Right kidney (tissue), 9 donors: Measurements from ENCODE around the gene INHBC.
"Not testable (repeated sequence)": the region's sequence is repeated elsewhere in the genome, so short reads cannot be mapped to it uniquely, and the experiment has no call there.

Source experiments
- DNase-seq: peaks from one replicate; pipeline ENCODE4 v3.0.0-alpha.2; 2016
- long read RNA-seq, 8 donors: transcript quantifications; one replicate each; lab custom pipeline, GENCODE V29; 2026

The INHBC gene, protein sequence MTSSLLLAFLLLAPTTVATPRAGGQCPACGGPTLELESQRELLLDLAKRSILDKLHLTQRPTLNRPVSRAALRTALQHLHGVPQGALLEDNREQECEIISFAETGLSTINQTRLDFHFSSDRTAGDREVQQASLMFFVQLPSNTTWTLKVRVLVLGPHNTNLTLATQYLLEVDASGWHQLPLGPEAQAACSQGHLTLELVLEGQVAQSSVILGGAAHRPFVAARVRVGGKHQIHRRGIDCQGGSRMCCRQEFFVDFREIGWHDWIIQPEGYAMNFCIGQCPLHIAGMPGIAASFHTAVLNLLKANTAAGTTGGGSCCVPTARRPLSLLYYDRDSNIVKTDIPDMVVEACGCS
- long read RNA-seq, donor 1 = 0 reads
- long read RNA-seq, donor 2 = 0 reads
- long read RNA-seq, donor 3 = 0 reads
- long read RNA-seq, donor 4 = 0 reads
- long read RNA-seq, donor 5 = 0 reads
- long read RNA-seq, donor 6 = 0 reads
- long read RNA-seq, donor 7 = 0 reads
- long read RNA-seq, donor 8 = 0 reads

DNA sequence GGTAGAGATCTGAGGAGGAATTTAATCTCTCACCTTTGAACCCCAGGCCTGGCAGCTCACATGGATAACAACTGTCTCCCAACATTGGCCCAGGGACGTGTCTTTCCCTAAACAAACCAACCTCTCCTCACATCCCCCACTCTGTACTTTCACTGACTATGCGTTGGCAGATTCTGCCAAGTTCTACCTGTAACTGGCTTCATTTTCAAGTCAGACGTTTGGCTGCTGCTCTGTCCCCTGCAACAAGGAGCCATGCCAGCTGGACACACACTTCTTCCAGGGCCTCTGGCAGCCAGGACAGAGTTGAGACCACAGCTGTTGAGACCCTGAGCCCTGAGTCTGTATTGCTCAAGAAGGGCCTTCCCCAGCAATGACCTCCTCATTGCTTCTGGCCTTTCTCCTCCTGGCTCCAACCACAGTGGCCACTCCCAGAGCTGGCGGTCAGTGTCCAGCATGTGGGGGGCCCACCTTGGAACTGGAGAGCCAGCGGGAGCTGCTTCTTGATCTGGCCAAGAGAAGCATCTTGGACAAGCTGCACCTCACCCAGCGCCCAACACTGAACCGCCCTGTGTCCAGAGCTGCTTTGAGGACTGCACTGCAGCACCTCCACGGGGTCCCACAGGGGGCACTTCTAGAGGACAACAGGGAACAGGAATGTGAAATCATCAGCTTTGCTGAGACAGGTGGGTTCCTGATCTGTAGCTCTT lies at the start of gene INHBC:
TSS of gene INHBC (plus strand) at position 268 of the 707 bp plus-strand sequence. CDS start at position 371, 103 bp downstream.
- DNase-seq = no peak

DNA sequence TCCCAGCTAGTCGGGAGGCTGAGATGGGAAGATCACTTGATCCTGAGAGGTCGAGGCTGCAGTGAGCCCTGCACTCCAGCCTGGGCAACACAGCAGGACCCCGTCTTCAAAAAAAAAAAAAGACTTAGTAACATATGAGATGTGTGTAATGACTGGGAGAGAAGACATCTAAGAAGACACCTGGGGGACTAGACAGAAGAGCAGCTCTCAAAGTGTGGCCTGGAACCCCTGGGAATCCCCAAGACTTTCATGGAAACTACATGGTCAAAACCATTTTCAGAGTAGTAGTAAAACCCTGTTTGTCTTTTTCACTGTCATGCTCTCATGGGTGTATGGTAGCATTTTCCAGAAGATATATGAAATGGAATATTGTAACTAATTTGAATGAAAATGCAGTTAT lies 49.0 kb upstream of the INHBC start:
- no peak for DNase-seq

DNA sequence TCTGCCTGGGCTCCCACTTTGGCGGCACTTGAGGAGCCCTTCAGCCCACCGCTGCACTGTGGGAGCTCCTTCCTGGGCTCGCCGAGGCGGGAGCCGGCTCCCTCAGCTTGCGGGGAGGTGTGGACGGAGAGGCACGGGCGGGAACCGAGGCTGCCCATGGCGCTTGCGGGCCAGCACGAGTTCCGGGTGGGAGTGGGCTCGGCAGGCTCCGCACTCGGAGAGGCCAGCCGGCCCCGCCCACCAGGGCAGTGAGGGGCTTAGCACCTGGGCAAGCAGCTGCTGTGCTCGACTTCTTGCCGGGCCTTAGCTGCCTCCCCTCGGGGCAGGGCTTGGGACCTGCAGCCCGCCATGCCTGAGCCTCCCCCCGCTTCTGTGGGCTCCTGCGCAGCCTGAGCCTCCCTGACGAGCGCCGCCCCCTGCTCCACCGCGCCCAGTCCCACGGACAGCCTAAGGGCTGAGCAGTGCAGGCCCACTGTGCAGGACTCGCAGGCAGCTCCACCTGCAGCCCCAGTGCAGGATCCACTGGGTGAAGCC lies 48.3 kb upstream of the INHBC start:
- DNase-seq = no peak

DNA sequence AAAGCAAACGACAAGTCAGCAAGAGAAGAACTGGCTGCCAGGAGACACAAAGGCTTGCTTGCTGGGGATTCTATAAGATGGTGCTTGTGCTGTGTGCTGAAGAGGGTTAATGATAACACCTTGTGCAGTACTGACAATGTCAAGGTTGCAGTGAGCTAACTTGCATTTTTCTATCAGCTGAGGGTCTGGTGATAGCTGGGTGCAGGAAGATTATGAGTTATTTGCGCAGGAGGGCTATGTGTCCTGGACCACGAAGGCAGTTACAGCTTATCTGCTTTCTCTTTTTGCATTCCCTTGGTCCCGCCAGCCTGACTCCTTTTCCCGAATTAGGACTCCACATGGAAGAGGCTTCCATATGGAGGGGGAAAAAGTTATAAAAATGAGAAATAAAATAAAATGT lies 46.2 kb upstream of the INHBC start:
- no peak for DNase-seq

DNA sequence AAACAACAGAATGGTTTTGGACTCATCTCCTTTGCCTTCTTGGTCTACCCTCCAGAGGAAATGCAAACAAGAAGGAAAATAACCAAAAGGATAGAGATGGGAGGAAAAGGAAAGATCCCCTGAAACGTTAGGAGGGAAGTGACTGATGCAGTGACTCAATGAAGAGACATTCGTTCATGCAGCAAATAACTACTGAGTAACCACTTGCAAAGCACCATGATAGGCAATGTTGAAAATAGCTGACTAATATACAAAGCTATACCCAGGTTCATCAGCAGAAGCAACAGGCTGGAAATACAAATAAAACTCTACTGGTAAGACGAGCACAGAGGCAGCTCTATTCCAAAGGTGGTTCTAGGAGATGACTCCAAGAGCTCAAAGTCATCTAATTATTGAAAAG lies 45.6 kb upstream of the INHBC start:
- DNase-seq = no peak

DNA sequence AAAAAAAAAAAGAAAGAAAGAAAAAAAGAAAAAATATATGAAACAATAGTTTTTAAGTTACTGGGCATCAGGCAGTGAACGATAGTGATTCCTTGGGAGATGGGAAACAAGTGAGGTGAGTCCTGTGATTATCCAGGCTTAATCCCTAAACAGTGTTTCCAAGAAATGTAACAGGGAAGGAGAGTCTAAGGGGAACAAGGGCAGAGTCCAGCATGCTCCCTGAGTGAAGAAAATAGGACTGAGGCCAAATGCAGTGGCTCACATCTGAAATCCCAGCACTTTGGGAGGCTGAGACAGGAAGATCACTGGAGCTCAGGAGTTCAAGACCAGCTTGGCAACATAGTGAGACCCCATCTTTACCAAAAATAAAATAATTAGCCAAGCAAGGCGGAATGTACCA lies 44.4 kb upstream of the INHBC start:
- no peak for DNase-seq

DNA sequence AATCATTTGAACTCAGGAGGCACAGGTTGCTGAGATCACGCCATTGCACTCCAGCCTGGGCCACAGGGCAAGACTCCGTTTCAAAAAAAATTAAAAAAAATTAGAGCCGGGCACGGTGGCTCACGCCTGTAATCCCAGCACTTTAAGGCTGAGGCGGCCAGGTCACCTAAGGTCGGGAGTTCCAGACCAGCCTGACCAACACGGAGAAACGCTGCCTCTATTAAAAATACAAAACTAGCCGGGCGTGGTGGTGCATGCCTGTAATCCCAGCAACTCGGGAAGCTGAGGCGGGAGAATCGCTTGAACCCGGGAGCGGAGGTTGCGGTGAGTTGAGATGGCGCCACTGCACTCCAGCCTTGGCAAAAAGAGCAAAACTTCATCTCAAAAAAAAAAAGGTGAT lies 39.5 kb upstream of the INHBC start:
- no peak for DNase-seq

DNA sequence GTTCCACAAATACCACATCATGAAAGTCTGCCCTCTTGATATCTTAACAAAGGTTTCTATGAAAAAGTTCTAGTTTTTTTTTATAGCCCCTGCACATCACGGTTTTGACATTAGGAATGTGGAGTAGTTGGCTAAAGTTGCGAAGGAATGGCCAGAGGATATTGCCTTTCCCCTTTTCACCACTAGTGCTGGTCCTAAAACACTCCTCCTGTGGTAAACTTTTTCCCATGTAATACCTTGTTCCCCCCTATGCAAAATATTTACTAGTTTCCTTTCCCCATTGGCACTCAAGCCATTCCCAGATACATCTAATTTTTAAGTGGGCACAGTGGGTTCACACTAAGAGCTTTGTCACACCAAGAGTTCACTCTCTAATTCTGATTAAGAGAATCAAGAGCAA lies 37.1 kb upstream of the INHBC start:
- DNase-seq = no peak

DNA sequence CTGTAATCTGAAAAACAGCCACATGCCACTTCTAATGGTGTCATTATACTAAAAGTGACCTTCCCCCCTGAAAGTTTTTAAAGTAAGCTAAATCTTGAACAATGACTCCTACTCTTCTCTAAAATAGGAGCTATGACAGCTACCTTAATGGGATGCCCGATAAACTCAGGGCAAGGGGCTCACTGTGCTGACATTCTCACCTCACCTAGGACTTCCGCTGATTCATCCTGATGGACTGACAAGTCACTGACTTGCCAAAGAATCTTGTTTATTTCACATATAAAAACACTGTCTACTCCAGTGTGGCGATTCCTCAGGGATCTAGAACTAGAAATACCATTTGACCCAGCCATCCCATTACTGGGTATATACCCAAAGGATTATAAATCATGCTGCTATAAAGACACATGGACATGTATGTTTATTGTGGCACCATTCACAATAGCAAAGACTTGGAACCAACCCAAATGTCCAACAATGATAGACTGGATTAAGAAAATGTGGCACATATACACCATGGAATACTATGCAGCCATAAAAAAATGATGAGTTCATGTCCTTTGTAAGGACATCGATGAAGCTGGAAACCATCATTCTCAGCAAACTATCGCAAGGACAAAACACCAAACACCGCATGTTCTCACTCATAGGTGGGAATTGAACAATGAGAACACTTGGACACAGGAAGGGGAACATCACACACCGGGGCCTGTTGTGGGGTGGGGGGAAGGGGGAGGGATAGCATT lies 34.7 kb upstream of the INHBC start:
- DNase-seq = not testable (repeated sequence)

DNA sequence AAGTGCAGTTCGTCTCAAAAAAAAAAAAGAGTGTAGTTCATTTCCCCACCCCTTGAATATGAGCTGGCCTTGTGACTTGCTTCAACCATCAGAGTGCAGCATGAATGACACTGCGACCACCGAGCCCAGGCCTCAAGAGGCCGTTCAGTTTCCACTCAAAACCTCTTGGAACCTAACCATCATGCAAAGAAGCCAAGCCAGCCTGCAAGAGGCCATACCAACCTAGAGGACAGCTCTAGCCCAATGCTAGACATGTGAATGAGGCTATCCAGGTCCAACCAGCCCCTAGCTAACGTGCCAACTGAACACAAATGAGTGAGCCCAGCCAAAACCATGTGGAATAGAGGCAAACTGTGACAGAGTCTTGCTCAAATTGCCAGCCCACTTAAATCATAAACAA lies 33.4 kb upstream of the INHBC start:
- no peak for DNase-seq

DNA sequence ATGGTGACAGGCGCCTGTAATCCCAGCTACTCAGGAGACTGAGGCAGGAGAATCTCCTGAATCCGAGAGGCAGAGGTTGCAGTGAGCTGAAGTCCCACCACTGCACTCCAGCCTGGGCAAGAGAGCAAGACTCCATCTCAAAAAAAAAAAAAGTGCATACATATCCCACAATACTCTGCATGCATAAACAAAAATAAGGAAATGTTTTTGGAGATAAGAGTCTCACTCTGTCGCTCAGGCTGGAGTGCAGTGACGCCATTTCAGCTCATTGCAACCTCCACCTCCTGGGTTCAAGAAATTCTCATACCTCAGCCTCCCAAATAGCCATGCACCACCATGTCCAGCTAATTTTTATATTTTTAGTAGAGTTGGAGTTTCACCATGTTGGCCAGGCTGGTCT lies 32.4 kb upstream of the INHBC start:
- DNase-seq = not testable (repeated sequence)

DNA sequence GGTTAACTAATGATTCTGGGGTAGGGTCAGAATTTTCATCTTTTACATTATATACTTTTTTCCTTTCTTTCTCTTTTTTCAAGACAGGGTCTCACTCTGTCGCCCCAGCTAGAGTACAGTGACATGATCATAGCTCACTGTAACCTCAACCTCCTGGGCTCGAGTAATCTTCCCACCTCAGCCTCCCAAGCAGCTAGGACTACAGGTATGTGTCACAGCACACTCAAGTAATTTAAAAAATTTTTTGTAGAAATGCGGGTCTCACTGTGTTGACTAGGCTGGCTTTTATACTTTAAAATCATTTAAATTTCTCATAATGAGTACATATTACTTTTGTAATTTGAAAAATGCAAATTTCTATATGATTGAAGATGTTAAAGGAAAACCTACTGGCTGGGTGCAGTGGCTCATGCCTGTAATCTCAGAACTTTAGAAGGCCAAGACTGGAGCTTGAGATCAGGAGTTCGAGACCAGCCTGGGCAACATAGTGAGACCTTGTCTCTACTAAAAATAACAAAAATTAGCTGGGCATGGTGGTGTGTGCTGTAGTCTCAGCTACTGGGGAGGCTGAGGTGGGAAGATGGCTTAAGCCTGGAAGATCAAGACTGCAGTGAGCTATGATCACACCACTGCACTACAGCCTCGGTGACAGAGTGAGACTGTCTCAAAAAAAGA lies 29.5 kb upstream of the INHBC start:
- DNase-seq = no peak

DNA sequence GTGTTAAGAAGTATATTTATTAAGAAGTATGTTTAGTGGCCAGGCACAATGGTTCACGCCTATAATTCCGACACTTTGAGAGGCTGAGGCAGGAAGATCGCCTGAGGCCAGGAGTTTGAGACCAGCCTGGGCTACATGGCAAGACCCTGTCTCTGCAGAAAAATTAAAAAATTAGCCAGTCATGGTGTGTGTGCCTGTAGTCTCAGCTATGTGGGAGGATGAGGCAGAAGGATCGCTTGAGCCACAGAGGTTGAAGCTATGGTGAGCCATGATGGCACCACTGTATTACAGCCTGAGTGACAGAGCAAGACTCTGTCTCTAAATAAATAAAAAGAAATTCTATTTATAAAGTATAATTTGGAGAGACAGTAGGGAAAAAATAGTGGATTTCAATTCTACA lies 24.1 kb upstream of the INHBC start:
- DNase-seq = no peak

DNA sequence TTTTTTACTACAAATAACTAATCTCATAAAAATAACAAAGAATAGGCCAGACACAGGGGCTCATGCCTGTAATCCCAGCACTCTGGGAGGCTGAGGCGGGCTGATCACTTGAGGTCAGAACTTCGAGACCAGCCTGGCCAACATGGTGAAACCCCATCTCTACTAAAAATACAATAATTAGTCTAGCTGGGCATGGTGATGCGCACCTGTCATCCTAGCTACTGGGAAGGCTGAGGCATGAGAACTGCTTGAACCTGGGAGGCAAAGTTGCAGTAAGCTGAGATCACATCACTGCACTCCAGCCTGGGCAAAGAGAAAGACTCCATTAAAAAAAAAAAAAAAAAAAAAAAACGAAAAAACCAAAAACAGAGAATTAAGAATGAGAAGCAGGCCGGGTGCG lies 20.4 kb upstream of the INHBC start:
- not testable (repeated sequence) for DNase-seq

DNA sequence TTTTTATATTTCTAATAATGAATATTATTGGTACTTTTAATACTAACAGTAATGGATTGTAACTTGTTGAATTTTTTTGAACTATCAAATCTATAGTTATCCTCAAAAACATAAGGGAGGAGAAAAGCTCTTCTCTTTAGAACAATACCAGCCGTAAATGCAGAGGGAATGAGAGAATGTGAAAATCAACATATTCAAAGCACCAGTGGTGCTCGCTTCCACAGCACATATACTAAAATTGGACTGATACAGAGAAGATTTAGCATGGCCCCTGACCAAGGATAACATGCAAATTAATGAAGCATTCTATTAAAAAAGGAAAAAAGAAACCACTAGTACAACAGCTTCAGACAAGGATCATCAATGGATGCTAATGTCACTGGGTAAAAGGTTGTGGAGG lies 19.5 kb upstream of the INHBC start:
- no peak for DNase-seq

DNA sequence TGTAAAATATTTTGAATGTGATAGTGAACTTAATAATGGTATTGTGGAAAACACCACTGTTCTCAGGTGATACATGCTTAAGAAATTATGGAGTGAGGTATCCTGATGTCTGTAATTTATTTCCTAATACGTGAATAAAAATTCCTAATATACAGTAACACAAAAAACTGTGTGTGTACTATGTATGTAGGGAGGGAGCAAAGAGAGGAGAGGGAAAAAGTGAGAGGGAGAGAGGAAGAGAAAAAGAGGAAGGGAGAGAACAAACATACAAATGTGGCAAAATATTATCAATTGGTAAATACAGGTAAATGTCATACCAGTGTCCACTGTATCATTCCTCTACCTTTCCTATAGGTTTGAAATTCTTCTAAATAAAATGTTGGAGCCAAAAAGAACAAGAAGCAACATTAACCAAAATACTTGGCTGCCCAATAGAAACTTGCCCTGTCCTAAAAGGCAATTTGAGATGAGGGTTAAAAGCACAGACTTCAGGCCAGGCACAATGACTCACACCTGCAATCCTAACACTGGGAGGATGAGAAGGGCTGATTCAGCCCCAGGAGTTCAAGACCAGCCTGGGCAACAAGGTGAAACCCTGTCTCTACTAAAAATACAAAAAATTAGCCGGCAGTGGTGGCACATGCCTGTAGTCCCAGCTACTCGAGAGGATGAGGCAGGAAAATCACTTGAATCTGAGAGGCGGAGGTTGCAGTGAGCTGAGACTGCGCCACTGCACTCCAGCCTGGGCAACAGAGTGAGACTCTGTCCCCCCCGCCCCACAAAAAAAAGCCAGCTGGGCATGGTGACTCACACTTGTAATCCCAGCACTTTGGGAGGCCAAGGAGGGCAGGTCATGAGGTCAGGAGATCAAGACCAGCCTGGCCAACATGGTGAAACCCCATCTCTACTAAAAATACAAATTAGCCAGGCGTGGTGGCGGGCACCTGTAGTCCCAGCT lies 18.3 kb upstream of the INHBC start:
- DNase-seq = no peak

DNA sequence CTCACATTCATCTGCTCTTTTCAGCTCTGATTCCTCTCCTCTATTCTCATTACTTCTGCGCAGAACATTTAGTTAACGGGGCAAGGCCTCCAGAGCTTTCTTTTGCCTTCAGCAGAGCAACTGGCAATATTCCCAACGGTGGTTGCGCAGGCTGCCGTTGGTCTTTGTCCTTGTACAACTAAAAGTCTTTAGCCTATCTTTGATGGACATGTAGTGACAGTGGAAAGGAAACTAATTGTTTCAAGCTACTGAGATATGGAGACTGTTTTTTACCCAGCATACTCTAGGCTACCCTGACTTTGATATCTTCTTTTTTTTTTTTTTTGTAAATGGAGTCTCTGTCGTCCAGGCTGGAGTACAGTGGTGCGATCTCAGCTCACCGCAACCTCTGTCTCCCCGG lies 16.3 kb upstream of the INHBC start:
- no peak for DNase-seq

DNA sequence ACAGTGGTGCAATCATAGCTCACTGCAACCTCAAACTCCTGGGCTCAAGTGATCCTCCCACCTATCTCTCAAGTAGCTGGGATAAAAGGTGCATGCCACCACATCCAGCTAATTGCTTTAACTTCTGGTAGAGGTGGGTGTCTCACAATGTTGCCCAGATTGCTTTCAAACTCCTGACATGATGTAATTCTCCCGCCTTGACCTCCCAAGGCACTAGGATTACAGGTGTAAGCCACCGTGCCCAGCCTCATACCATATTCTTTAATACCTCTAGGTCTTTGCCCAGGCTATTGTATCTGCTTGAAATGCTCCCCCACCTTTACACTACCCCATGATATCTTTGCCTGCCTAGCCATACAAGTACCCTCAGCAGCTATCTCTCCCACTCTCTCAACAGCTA lies 15.1 kb upstream of the INHBC start:
- DNase-seq = no peak

DNA sequence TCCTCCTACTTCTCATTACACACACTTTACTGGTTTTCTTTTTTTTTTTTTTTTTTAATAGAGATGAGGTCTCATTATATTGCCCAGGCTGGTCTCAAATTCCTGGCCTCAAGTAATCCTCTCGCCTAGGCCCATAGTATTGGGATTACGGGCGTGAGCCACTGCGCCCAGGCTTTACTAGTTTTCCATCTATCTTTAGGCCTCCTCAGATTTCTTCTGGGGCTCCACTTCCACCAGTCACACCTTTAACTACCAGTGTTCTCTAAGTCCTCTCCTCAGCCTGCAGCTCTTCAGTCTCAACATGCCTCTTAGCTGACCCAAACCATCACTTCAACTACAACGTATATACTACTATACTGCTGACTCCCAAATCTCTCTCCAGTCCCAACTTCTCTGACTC lies 14.1 kb upstream of the INHBC start:
- DNase-seq = no peak

DNA sequence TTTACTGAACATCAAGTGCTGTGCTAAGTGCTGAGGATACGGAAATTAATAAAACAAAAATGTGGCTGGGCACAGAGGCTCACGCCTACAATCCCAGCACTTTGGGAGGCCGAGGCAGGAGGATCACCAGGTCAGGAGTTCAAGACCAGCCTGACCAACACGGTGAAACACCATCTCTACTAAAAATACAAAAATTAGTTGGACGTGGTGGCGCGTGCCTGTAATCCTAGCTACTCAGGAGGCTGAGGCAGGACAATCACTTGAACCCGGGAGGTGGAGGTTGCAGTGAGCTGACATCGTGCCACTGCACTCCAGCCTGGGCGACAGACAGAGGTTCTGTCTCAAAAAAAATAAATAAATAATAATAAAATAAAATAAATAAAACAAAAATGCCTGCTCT lies 7.6 kb upstream of the INHBC start:
- DNase-seq = not testable (repeated sequence)

DNA sequence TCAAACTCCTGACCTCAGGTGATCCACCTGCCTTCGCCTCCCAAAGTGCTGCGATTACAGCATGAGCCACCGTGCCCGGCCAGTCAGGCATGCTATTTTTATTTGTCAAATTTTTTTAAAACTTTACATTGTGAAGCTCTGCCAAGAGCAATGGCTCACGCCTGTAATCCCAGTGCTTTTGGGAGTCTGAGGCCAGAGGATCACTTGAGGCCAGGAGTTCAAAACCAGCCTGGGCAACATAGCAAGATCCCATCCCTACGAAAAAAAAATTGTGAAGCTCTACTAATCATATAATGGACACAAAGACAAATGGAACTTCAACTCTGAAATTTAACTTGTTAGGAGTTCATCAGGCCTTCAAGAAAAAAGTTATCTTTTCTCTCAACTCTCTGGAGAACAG lies 5.6 kb upstream of the INHBC start:
- DNase-seq = no peak
